OCI-LY7 (cell line): Measurements from ENCODE around the gene DKK2.

Experiments used
- EZH2phosphoT487 ChIP-seq: fragments of 200-600 bp; sonication (generic); IDR thresholded peaks from 2 replicates; pipeline ENCODE4 v1.6.1; 2018; ENCODE audit warnings: low read depth, borderline replicate concordance, mild to moderate bottlenecking, mixed run types, antibody characterized with exemption, low read length, moderate library complexity, mixed read lengths
- TF ChIP-seq, protein P1 (sequence below): fragments of 200-600 bp; sonication (generic); conservative IDR thresholded peaks from 2 replicates; pipeline ENCODE4 v1.5.1; 2014; ENCODE audit warnings: mild to moderate bottlenecking, antibody characterized with exemption, low read length, moderate library complexity, mixed read lengths

DNA sequence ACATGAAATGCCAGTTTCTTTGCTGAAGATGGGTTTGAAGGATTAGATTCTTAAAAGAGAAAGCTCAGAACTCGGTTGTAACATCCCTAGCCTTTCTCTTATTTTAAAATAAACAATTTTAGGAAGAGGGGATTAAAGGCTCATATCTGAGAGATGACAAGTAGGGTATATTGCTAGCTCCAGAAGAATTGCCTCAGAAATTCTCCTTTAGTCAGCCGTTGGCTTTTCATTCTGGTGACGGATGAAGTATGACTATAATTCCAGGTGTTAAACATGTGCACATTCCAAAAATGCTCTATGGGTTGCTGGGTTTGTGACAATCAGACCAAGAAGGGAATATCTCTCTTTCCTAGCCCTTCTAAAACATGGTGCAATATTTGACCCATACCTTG, 17.8 kb downstream of the DKK2 start:
- TF ChIP-seq, protein P1, sequence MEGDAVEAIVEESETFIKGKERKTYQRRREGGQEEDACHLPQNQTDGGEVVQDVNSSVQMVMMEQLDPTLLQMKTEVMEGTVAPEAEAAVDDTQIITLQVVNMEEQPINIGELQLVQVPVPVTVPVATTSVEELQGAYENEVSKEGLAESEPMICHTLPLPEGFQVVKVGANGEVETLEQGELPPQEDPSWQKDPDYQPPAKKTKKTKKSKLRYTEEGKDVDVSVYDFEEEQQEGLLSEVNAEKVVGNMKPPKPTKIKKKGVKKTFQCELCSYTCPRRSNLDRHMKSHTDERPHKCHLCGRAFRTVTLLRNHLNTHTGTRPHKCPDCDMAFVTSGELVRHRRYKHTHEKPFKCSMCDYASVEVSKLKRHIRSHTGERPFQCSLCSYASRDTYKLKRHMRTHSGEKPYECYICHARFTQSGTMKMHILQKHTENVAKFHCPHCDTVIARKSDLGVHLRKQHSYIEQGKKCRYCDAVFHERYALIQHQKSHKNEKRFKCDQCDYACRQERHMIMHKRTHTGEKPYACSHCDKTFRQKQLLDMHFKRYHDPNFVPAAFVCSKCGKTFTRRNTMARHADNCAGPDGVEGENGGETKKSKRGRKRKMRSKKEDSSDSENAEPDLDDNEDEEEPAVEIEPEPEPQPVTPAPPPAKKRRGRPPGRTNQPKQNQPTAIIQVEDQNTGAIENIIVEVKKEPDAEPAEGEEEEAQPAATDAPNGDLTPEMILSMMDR, result no peak
- TF ChIP-seq EZH2phosphoT487, result no peak
